HepG2 (cell line): ENCODE measurements around the gene MAFF. TPM values are rescaled to one million over a fixed set of nuclear protein-coding genes. Genes with fewer than 3 reads are reported as not detected.
A peak's percentile ranks its signal among the peaks of the same experiment; 100 is the strongest.

Experiments used
- ATRX ChIP-seq: sonication (generic); formaldehyde crosslinking; IDR thresholded peaks from 2 replicates; pipeline ENCODE4 v1.4.0; 2020; ENCODE audit warnings: missing genetic modification reagents, borderline replicate concordance
- CEBPZ ChIP-seq: IDR thresholded peaks from 2 replicates; pipeline ENCODE4 v1.6.1; 2012; ENCODE audit warnings: low read length, improper control_type of control experiment
- EEA1 ChIP-seq: sonication (generic); formaldehyde crosslinking; IDR thresholded peaks from 2 replicates; pipeline ENCODE4 v1.5.1; 2020; ENCODE audit warnings: mild to moderate bottlenecking, missing genetic modification reagents, borderline replicate concordance
- FOXP1 ChIP-seq, 2 experiments: fragments of 450-650 bp in 1 of 2; IDR thresholded peaks; 2 replicates each; pipeline ENCODE4 v1.6.1; 2017 to 2018; ENCODE audit warnings: antibody characterized with exemption in 1 of 2
- MTF1 ChIP-seq: sonication (generic); formaldehyde crosslinking; IDR thresholded peaks from 2 replicates; pipeline ENCODE4 v1.5.0; 2020; ENCODE audit warnings: missing genetic modification reagents
- RFX3 ChIP-seq: IDR thresholded peaks from 2 replicates; pipeline ENCODE4 v1.6.1; 2016; ENCODE audit warnings: missing biosample characterization, missing genetic modification reagents
- RFXANK ChIP-seq: IDR thresholded peaks from 2 replicates; pipeline ENCODE4 v1.6.1; 2016
- SETDB1 ChIP-seq: sonication (generic); formaldehyde crosslinking; IDR thresholded peaks from 2 replicates; pipeline ENCODE4 v1.5.1; 2020; ENCODE audit warnings: missing genetic modification reagents, mild to moderate bottlenecking, borderline replicate concordance
- SNRNP70 ChIP-seq: fragments of 200-400 bp; formaldehyde crosslinking; IDR thresholded peaks from 2 replicates; pipeline ENCODE4 v1.6.1; 2017; ENCODE audit warnings: mild to moderate bottlenecking, low read depth, low read length, moderate library complexity
- TEAD3 ChIP-seq: optimal IDR thresholded peaks from 2 replicates; pipeline ENCODE3; 2016; ENCODE audit warnings: borderline replicate concordance
- ZBTB2 ChIP-seq: sonication (generic); formaldehyde crosslinking; IDR thresholded peaks from 2 replicates; pipeline ENCODE4 v1.8.0; 2022; ENCODE audit warnings: low read depth, missing genetic modification reagents
- ZBTB39 ChIP-seq: sonication (generic); formaldehyde crosslinking; IDR thresholded peaks from 2 replicates; pipeline ENCODE4 v1.5.0; 2020; ENCODE audit warnings: missing genetic modification reagents
- ZNF160 ChIP-seq: sonication (generic); formaldehyde crosslinking; IDR thresholded peaks from 2 replicates; pipeline ENCODE4 v1.8.0; 2022; ENCODE audit warnings: mild to moderate bottlenecking, inconsistent platforms, missing genetic modification reagents
- ZNF180 ChIP-seq: sonication (generic); formaldehyde crosslinking; IDR thresholded peaks from 2 replicates; pipeline ENCODE4 v1.4.0; 2020; ENCODE audit warnings: low read depth, missing genetic modification reagents, borderline replicate concordance
- ZNF616 ChIP-seq: sonication (generic); formaldehyde crosslinking; IDR thresholded peaks from 2 replicates; pipeline ENCODE4 v1.5.0; 2020; ENCODE audit warnings: low read depth, mild to moderate bottlenecking, missing genetic modification reagents
- ZNF710 ChIP-seq: sonication (generic); formaldehyde crosslinking; IDR thresholded peaks from 2 replicates; pipeline ENCODE4 v1.5.0; 2020; ENCODE audit warnings: mild to moderate bottlenecking, missing genetic modification reagents, borderline replicate concordance
- ZNF772 ChIP-seq: sonication (generic); formaldehyde crosslinking; IDR thresholded peaks from 2 replicates; pipeline ENCODE4 v1.5.0; 2020; ENCODE audit warnings: mild to moderate bottlenecking, missing genetic modification reagents
- polyA plus RNA-seq, 8 experiments: library from polyadenylated mRNA; depleted of rRNA in 3 of 8; stranded (reverse) in 7 of 8; unstranded in 1 of 8; fragments of >200 nt; fragmentation: Illumina TruSeq in 4 of 8; extraction: Trizol in 4 of 8; gene quantifications; 2 replicates each; pipeline versions ENCODE4 v1.2.1 to v1.2.3, GENCODE V29; 2011 to 2016; ENCODE audit warnings: low read depth in 4 of 8, missing spikeins in 1 of 8, mixed read lengths in 1 of 8; ENCODE audit not compliant: insufficient read depth in 1 of 8
- total RNA-seq, 5 experiments: library from RNA; depleted of rRNA; stranded (reverse); fragments of >200 nt; fragmentation: Illumina TruSeq; extraction: Trizol; gene quantifications; 2 replicates each; pipeline ENCODE4 v1.2.3, GENCODE V29; 2016; ENCODE audit warnings: low read depth in 1 of 5

The MAFF gene
- total and polyA plus RNA-seq, 2 of the 13 experiments (the other 11 are each of a cell fraction or from before 2014, with no cell fraction given) = 5.4 to 14.3 TPM

GRCh38 chr22:38191731-38192474 lies 9.9 kb upstream of the MAFF start (continued):
- TF ChIP-seq ZBTB2 (CRISPR knock-in tag) (no peak), ZNF160 (CRISPR knock-in tag) (no peak), SNRNP70 (no peak), ZNF616 (CRISPR knock-in tag) (no peak), TEAD3 (CRISPR knock-in tag) (peak; percentile 52), ATRX (CRISPR knock-in tag) (no peak), FOXP1 (IDR thresholded peaks at IDR 0.05) (no peak), FOXP1 (CRISPR knock-in tag; IDR thresholded peaks at IDR 0.05) (no peak), MTF1 (CRISPR knock-in tag) (no peak), ZBTB39 (CRISPR knock-in tag) (no peak), EEA1 (CRISPR knock-in tag) (no peak), ZNF772 (CRISPR knock-in tag) (no peak), ZNF180 (no peak), ZNF710 (CRISPR knock-in tag) (no peak), SETDB1 (CRISPR knock-in tag) (no peak), RFXANK (no peak), CEBPZ (no peak), RFX3 (CRISPR knock-in tag) (no peak)
